MCF 10A (cell line): Measurements from ENCODE around the gene NRARP. TPM values are rescaled to one million over a fixed set of nuclear protein-coding genes. Genes with fewer than 3 reads are reported as not detected.

Experiments used
- BruUV-seq: library from RNA; stranded (reverse); fragments of 400-500 nt; replicated peaks from 2 replicates; lab custom pipeline; 2021; lab: Mats Ljungman, UMichigan
- CTCF ChIA-PET: fragments of 300-600 bp; sonication (Branson Sonifier 250); formaldehyde crosslinking; extraction: SDS; loops from one replicate; lab custom pipeline; 2021; ENCODE audit warnings: antibody characterized with exemption, inconsistent platforms; lab: Yijun Ruan, JAX
- POLR2A ChIA-PET: fragments of 300-600, 350-650 bp; sonication (Branson Sonifier 250); formaldehyde crosslinking; extraction: SDS; loops from one replicate; lab custom pipeline; 2020; ENCODE audit warnings: antibody characterized with exemption, inconsistent platforms; lab: Yijun Ruan, JAX
- DNase-seq: peaks from one replicate; pipeline ENCODE4 v3.0.0-alpha.2; 2018; ENCODE audit not compliant: unreplicated experiment
- H3K27ac Mint-ChIP-seq: one replicate; pipeline ENCODE4 v1.8.0; 2022; ENCODE audit warnings: mild to moderate bottlenecking, low read depth, mixed read lengths; ENCODE audit not compliant: unreplicated experiment
- H3K27me3 Mint-ChIP-seq: one replicate; pipeline ENCODE4 v1.8.0; 2022; ENCODE audit warnings: mixed read lengths; ENCODE audit not compliant: insufficient read depth, unreplicated experiment
- H3K36me3 Mint-ChIP-seq: one replicate; pipeline ENCODE4 v1.8.0; 2022; ENCODE audit warnings: mild to moderate bottlenecking, moderate library complexity, mixed read lengths; ENCODE audit not compliant: insufficient read depth, unreplicated experiment
- H3K4me1 Mint-ChIP-seq: one replicate; pipeline ENCODE4 v1.8.0; 2022; ENCODE audit warnings: mixed read lengths; ENCODE audit not compliant: insufficient read depth, unreplicated experiment
- H3K4me3 Mint-ChIP-seq: one replicate; pipeline ENCODE4 v1.8.0; 2022; ENCODE audit warnings: mild to moderate bottlenecking, moderate library complexity, mixed read lengths; ENCODE audit not compliant: unreplicated experiment
- H3K9me3 Mint-ChIP-seq: one replicate; pipeline ENCODE4 v1.8.0; 2022; ENCODE audit warnings: mixed read lengths; ENCODE audit not compliant: unreplicated experiment
- intact Hi-C: fragments of 100-400 bp; cut with micrococcal nuclease; formaldehyde crosslinking; loops from 2 replicates; pipeline ENCODE4 v1.14.1; 2022
- total RNA-seq: library from RNA; stranded (reverse); gene quantifications from 2 replicates; pipeline ENCODE4 v1.2.3, GENCODE V29; 2022
- TF ChIP-seq, protein P1 (sequence below): fragments of 200-600 bp; IDR thresholded peaks from one replicate; pipeline ENCODE4 v1.8.0; 2022; ENCODE audit warnings: antibody characterized with exemption, mild to moderate bottlenecking; ENCODE audit not compliant: unreplicated experiment

Gene NRARP
- total RNA-seq, 1 experiment from 2014 or later, result 1.4 TPM

DNA sequence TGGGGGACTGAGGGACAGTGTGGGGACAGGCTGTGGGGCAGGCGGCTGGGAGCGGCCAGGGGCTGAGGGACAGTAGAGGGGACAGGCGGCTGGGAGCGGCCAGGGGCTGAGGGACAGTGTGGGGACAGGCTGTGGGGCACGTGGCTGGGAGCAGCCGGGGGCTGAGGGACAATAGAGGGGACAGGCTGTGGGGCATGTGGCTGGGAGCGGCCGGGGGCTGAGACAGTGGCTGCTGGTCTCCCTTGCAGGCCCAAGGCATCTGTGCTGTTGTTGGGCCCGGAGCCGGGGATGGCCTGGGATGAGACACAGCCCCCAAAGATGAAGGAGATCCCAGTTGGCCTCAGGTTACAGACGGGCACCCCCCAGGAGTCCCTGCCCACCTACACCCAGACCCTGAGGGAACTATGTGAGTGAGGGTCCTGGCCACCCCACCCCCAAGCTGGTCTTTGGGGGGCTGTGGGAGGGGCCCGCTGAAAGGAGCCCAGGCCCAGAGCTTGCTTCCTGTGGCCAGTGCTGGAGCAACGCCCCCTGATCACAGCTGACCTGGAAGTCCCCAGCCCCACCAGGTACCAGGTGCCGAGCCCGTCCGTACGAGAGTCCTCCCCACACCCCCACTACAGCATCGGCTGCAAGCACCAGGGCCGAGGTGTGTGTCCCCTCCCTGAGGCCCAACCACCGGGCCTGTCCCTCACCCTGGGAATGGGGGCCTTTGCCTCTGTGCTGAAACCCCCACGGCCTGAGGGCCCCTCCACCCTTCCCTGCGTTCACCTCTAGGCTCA, 50.4 kb downstream of the NRARP start:
- intact Hi-C loops, result no loop called here
- H3K36me3 Mint-ChIP-seq, result peaks cover 10% of the 10 kb centered on the region
- no peak overlapping the region for H3K4me3 Mint-ChIP-seq
- H3K27ac Mint-ChIP-seq, result no peak overlapping the region
- no TSS peak for BruUV-seq
- TF ChIP-seq, protein P1, sequence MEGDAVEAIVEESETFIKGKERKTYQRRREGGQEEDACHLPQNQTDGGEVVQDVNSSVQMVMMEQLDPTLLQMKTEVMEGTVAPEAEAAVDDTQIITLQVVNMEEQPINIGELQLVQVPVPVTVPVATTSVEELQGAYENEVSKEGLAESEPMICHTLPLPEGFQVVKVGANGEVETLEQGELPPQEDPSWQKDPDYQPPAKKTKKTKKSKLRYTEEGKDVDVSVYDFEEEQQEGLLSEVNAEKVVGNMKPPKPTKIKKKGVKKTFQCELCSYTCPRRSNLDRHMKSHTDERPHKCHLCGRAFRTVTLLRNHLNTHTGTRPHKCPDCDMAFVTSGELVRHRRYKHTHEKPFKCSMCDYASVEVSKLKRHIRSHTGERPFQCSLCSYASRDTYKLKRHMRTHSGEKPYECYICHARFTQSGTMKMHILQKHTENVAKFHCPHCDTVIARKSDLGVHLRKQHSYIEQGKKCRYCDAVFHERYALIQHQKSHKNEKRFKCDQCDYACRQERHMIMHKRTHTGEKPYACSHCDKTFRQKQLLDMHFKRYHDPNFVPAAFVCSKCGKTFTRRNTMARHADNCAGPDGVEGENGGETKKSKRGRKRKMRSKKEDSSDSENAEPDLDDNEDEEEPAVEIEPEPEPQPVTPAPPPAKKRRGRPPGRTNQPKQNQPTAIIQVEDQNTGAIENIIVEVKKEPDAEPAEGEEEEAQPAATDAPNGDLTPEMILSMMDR, result no peak
- no peak for DNase-seq
- H3K4me1 Mint-ChIP-seq, result no peaks in the 10 kb centered on the region
- POLR2A ChIA-PET, result interaction anchor here (5.6 kb wide), 1 partner anchor 8 kb away, joined by 118 read pairs; the partner anchor contains the start of gene TUBB4B
- no peaks in the 10 kb centered on the region for H3K9me3 Mint-ChIP-seq
- CTCF ChIA-PET, result no interaction called here
- H3K27me3 Mint-ChIP-seq, result no peaks in the 10 kb centered on the region

DNA sequence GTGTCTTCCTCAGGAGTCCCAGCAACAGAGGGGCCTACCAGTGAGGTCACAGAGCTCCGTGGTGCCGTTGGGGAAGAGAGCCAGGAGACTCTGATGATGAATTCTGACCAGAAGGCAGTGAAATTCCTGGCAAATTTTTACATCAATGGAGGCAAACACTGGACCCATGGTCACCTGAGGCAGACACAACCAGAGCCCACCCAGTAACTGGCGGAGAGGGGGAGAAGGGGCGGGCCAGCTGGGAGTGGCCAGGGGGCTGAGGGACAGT, 50.9 kb downstream of the NRARP start, which contains the start of gene STPG3:
TSS of gene STPG3 (plus strand) at position 93 of the 268 bp plus-strand sequence. CDS start at position 94, 1 bp downstream.
- no peaks in the 10 kb centered on the region for H3K9me3 Mint-ChIP-seq
- TF ChIP-seq, protein P1, result no peak

DNA sequence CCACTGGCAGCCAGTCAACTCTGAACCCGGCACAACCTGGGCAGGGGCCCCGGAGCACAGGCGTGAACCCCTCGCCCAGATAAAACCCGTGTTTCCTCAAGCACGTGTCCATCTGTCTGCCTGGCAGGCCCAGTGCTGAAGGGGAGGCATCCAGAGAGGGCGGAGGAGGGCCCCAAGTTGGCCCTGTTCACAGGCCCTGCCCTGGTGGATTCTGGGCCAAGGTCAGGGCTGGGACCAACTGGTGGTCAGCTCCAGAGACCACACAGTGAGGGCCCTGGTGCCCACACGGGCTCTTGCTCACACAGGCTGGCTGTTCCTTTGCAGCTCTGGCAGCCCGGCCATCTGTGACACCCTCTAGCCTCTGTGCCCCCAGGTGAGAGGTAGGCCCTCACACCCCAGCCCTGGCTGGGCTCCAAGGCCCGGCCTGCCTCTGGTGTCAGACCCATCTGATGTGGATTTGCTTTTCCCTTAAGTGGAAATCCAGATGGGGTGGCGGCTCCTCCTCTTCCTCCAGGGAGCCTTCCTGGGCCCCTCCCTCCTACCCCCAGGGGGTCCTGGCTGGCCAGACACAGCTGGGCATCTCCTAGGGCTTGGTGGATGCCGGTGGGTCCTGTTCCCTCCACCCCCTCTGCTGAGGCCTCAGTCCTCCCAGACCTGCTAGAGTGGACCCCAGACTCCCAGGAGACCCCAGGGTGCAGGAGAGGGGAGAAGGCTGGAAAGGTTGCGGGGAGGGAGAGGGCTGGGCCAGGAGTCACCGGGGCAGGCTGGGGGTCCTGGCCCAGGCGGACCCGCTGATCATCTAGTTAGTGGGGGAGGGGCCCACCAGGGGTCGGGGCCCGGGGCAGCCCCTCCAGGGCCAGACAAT, 51.5 kb downstream of the NRARP start:
- no peaks in the 10 kb centered on the region for H3K9me3 Mint-ChIP-seq
- no peak for DNase-seq
- no peaks in the 10 kb centered on the region for H3K4me1 Mint-ChIP-seq
- H3K27me3 Mint-ChIP-seq, result no peaks in the 10 kb centered on the region
- TF ChIP-seq, protein P1, result no peak
- H3K36me3 Mint-ChIP-seq, result peaks cover 7% of the 10 kb centered on the region
- no TSS peak for BruUV-seq
- POLR2A ChIA-PET, result interaction anchor here (1.4 kb wide), 1 partner anchor 10 kb away, joined by 7 read pairs; the partner anchor contains the start of gene TUBB4B
- no peak overlapping the region for H3K4me3 Mint-ChIP-seq
- intact Hi-C loops, result no loop called here
- no peak overlapping the region for H3K27ac Mint-ChIP-seq
- CTCF ChIA-PET, result interaction anchor here (0.6 kb wide), 2 partner anchors 10 to 195 kb away, joined by 3 to 4 read pairs; no protein-coding TSS in a partner anchor

More for the DNA sequence above, 50.9 kb downstream of the NRARP start, which contains the start of gene STPG3:
- BruUV-seq, result no TSS peak
- H3K4me1 Mint-ChIP-seq, result no peaks in the 10 kb centered on the region
- no peak within 1 kb of the TSS for H3K27ac Mint-ChIP-seq
- DNase-seq, result no peak
- POLR2A ChIA-PET, result no interaction called here
- H3K4me3 Mint-ChIP-seq, result no peak within 1 kb of the TSS
- peaks cover 7% of the 10 kb centered on the region for H3K36me3 Mint-ChIP-seq
- no peaks in the 10 kb centered on the region for H3K27me3 Mint-ChIP-seq
- intact Hi-C loops, result no loop called here
- CTCF ChIA-PET, result interaction anchor here (0.6 kb wide), 1 partner anchor 10 kb away, joined by 4 read pairs; no protein-coding TSS in a partner anchor

Other genes with a start within 250 kb of the NRARP start
- gene ENTPD2, start 248.2 kb downstream of the NRARP start, total RNA-seq, result 13.4 and 31.5 TPM in 2 replicates
- gene SAPCD2, start 231.7 kb downstream of the NRARP start, total RNA-seq, result 5.7 and 15.7 TPM in 2 replicates
- gene UAP1L1, start 224.8 kb downstream of the NRARP start, total RNA-seq, result 1.0 and 3.7 TPM in 2 replicates
- gene MAN1B1, start 215.3 kb downstream of the NRARP start, total RNA-seq, result 46.5 and 49.1 TPM in 2 replicates
- gene DPP7, start 187.5 kb downstream of the NRARP start, total RNA-seq, result 139 and 157 TPM in 2 replicates
- gene GRIN1, start 163.1 kb downstream of the NRARP start, total RNA-seq, result 0.61 and 1.4 TPM in 2 replicates
- not detected in 2 replicates for gene LRRC26, start 132.2 kb downstream of the NRARP start, total RNA-seq
- gene TMEM210, start 130.2 kb downstream of the NRARP start, total RNA-seq, result not detected in 2 replicates
- 42.1 and 43.6 TPM in 2 replicates for gene ANAPC2, start 113.7 kb downstream of the NRARP start, total RNA-seq
- gene SSNA1, start 113.6 kb downstream of the NRARP start, total RNA-seq, result 81.4 and 82.6 TPM in 2 replicates
- gene TPRN, start 101.5 kb downstream of the NRARP start, total RNA-seq, result 12.6 and 13.4 TPM in 2 replicates
- 31.4 and 35.6 TPM in 2 replicates for gene TMEM203, start 96.6 kb downstream of the NRARP start, total RNA-seq
- 16.6 and 18.0 TPM in 2 replicates for gene NDOR1, start 96.6 kb downstream of the NRARP start, total RNA-seq
- gene RNF208, start 80.0 kb downstream of the NRARP start, total RNA-seq, result 2.5 and 3.1 TPM in 2 replicates
- gene CYSRT1, start 77.1 kb downstream of the NRARP start, total RNA-seq, result 1.4 and 1.8 TPM in 2 replicates
- 0.16 and 0.44 TPM in 2 replicates for gene RNF224, start 74.8 kb downstream of the NRARP start, total RNA-seq
- not detected in 2 replicates for gene SLC34A3, start 71.4 kb downstream of the NRARP start, total RNA-seq
- 171 and 180 TPM in 2 replicates for gene TUBB4B, start 61.0 kb downstream of the NRARP start, total RNA-seq
- gene STPG3, start 51.0 kb downstream of the NRARP start, total RNA-seq, result not detected in 2 replicates
- 38.0 and 40.5 TPM in 2 replicates for gene NELFB, start 46.9 kb downstream of the NRARP start, total RNA-seq
- gene TOR4A, start 24.5 kb downstream of the NRARP start, total RNA-seq, result 20.6 and 21.9 TPM in 2 replicates
- 17.1 and 23.9 TPM in 2 replicates for gene EXD3, start 120.9 kb upstream of the NRARP start, total RNA-seq
- 8.2 and 8.9 TPM in 2 replicates for gene NOXA1, start 121.1 kb upstream of the NRARP start, total RNA-seq
- not detected in 2 replicates for gene ENTPD8, start 139.1 kb upstream of the NRARP start, total RNA-seq
- 37.8 and 43.1 TPM in 2 replicates for gene NSMF, start 157.1 kb upstream of the NRARP start, total RNA-seq
- 0.86 and 1.2 TPM in 2 replicates for gene PNPLA7, start 248.1 kb upstream of the NRARP start, total RNA-seq
- gene MRPL41, start 249.6 kb upstream of the NRARP start, total RNA-seq, result 37.6 and 43.0 TPM in 2 replicates